ENCODE measurements around the gene CFAP46. TPM values are rescaled to one million over a fixed set of nuclear protein-coding genes. Genes with fewer than 3 reads are reported as not detected.

CFAP46 gene
- total RNA-seq, 2 donors from 2014 or later: 0.45 TPM; not detected in 1

DNA sequence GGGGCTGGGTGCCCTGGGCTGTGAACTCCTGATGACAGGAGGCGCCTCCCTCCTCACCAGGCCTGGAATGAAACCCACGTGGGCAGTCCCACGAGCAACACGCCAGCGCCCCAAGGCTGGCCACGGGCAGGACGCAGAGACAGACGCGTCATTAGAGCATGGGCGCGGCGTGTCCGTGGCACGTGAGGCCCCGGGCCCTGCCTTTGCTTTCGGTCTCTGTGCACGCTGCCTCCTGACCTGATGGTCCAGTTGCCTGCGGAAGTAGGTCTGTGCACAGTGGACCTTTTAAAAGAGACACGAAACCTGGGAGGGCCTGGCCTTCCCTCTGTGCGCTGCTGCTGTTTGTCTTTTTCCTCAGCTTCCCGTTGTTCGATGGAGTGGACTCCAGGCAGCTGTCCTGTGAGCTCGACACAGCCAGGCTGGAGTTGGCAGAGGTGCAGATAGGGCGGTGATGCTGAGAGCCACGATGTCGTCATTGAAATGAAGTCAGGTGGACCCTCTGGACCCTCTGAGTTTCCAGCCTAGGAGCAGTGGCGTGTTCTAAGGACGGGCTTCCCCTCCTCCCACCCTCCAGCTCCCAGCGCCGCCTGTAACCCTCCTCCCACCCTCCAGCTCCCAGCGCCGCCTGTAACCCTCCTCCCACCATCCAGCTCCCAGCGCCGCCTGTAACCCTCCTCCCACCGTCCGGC lies 40.1 kb upstream of the CFAP46 start:
- Mint-ChIP-seq H3K9me3 (no peaks in the 10 kb centered on the region), H3K36me3 (no peaks in the 10 kb centered on the region), H3K27ac (no peak overlapping the region)
- DNase-seq (ENCODE audit: low spot score in 2 of 2): no peak
- ATAC-seq: no peak

- Mint-ChIP-seq H3K9me3 (no peaks in the 10 kb centered on the region), H3K27ac (no peak overlapping the region), H3K36me3 (no peaks in the 10 kb centered on the region)
- ATAC-seq (no peak), DNase-seq (ENCODE audit: low spot score in 2 of 2) (no peak)
These were observed 39.4 kb upstream of the CFAP46 start for GRCh38 chr10:132981746-132982145.

DNA sequence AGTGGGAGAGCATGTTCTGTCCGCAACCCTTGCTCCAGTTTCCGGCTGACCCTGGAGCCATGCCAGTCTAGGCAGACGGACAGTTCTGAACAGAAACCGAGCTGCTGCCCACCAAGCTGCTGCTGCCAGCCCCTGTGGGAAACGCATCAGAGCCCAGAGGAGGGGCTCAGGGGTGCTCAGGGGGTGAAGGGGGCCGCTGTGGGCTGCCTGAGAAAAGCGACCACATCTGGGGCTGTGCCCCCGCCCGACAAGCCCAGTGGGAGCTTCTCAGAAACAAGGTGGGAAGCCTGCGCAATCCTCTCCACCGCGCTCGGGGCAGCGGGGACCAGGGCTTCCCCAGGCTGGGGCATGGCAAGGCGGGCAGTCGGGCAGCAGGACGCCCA lies 38.8 kb upstream of the CFAP46 start:
- Mint-ChIP-seq H3K36me3 (no peaks in the 10 kb centered on the region), H3K9me3 (no peaks in the 10 kb centered on the region), H3K27ac (no peak overlapping the region)
- DNase-seq (ENCODE audit: low spot score in 2 of 2): no peak
- no peak for ATAC-seq

- ATAC-seq (no peak), DNase-seq (ENCODE audit: low spot score in 2 of 2) (no peak)
- H3K9me3 Mint-ChIP-seq: no peaks in the 10 kb centered on the region
- no peaks in the 10 kb centered on the region for H3K36me3 Mint-ChIP-seq
- H3K27ac Mint-ChIP-seq: no peak overlapping the region
These were observed 38.2 kb upstream of the CFAP46 start for GRCh38 chr10:132980426-132981172.

DNA sequence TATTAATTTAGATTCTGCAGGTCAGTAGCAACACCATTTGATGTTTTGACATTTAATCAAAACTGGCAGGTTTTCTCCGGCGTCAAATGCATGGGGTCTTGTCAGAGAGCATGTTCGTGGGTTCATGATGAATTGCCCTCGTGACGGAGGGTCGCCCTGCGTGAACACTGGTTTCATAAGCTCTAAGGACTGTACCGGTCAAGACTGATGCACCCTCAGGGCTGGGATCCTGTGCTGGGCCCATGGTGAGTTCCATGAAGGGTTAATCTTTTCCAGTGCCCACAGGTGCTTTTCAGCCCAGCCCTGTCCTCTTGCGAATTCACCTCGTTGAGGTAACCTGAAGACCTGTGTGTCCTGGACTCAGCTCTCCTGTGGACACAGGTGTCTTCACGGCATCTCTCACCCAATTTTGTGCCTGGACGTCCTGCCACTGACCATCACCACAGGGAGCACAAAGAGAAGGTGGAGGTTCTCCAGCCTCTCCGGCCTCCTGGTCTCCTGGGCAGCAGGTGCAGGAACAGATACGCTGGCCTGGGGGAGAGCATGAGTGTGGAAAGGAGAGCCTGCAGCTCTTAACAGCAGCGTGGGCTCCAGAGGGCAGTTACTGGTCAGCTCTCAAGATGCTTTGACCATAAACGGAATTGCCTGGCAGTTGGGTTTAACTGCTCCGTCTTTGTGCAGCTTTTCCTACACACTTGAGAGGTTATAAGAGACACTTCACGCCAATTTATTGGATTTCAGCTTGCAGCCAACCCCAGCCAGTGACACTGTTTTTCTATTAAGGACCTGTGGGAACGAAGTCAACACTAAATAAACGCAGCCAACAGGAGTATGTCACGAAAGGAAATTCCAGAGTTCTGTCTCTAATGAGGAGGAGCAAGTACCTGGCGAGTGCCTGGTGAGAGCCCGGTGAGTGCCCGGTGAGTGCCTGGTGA lies 37.4 kb upstream of the CFAP46 start:
- Mint-ChIP-seq H3K36me3 (no peaks in the 10 kb centered on the region), H3K27ac (no peak overlapping the region), H3K9me3 (no peaks in the 10 kb centered on the region)
- no peak for ATAC-seq
- DNase-seq (ENCODE audit: low spot score in 2 of 2): no peak

DNA sequence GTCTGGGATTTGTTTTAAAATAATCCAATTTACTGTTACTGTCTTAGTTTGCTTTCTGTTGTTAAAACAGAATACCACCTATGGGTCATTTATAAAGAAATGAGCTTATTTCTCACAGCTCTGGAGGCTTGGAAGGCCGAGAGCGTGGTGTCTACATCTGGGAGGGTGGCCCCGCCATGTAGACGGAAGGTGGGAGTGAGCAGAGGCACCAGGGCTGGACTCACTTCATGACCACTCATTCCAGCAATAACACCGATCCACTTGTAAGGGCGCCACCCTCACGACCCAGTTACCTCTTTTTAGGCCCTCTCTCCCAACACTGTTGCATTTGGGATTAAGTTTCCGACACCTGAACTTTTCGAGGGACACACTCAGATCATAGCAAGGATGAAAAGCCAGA lies 36.2 kb upstream of the CFAP46 start:
- Mint-ChIP-seq H3K9me3 (no peaks in the 10 kb centered on the region), H3K36me3 (no peaks in the 10 kb centered on the region), H3K27ac (no peak overlapping the region)
- no peak for ATAC-seq
- DNase-seq (ENCODE audit: low spot score in 2 of 2): peak in 1 of 2 donors; percentile 37

DNA sequence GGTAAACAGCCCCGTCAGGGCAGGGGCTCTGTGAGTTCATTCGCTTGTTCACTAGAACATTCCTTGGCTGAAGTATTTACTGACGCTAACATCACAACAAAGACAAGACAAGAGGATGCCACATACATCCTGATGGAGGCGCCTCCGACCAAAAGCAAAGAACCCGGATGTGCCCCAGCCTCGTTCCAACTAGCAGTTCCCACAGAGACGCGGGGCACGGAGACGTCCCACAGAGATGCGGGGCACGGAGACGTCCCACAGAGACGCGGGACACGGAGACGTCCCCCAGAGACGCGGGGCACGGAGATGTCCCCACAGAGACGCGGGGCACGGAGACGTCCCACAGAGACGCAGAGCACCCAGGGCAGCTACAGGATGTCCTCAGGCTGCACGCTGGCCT lies 35.4 kb upstream of the CFAP46 start:
- DNase-seq (ENCODE audit: low spot score in 2 of 2): peak in 1 of 2 donors; percentile 33
- no peak for ATAC-seq
- Mint-ChIP-seq H3K27ac (no peak overlapping the region), H3K9me3 (no peaks in the 10 kb centered on the region), H3K36me3 (no peaks in the 10 kb centered on the region)

DNA sequence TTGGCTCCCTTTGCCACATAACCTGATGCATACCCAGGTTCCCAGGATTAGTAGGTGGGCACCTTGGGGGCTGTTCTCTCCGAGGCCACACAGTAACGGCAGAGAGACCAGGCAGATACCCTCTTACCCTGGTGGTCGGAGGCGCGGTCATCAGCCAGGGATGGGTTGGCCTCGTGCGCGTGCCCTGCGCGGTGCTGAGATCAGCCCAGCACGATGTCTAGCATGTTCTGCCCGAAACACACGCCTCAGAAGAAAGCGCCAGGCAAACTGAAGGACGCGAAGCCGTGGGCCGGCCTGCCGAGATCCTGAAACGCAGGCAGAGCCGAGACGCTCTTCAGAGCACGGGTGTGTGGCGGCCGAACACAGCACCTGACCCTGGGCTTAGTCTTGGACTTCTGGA lies 34.7 kb upstream of the CFAP46 start:
- no peaks in the 10 kb centered on the region for H3K9me3 Mint-ChIP-seq
- H3K36me3 Mint-ChIP-seq: no peaks in the 10 kb centered on the region
- no peak overlapping the region for H3K27ac Mint-ChIP-seq
- no peak for ATAC-seq
- peak in 1 of 2 donors; percentile 46 for DNase-seq (ENCODE audit: low spot score in 2 of 2)

GRCh38 chr10:132975831-132976682 lies 33.7 kb upstream of the CFAP46 start:
- no peaks in the 10 kb centered on the region for H3K9me3 Mint-ChIP-seq
- ATAC-seq: no peak
- H3K36me3 Mint-ChIP-seq: peaks cover 0 to 4% of the 10 kb centered on the region in 2 donors
- peak in 1 of 2 donors; percentile 42 for DNase-seq (ENCODE audit: low spot score in 2 of 2)
- H3K27ac Mint-ChIP-seq: no peak overlapping the region

GRCh38 chr10:132974886-132975830 lies 32.8 kb upstream of the CFAP46 start:
- H3K27ac Mint-ChIP-seq: no peak overlapping the region
- no peaks in the 10 kb centered on the region for H3K9me3 Mint-ChIP-seq
- H3K36me3 Mint-ChIP-seq: peaks cover 0 to 4% of the 10 kb centered on the region in 2 donors
- DNase-seq (ENCODE audit: low spot score in 2 of 2) (peak in 1 of 2 donors; percentile 49), ATAC-seq (no peak)

DNA sequence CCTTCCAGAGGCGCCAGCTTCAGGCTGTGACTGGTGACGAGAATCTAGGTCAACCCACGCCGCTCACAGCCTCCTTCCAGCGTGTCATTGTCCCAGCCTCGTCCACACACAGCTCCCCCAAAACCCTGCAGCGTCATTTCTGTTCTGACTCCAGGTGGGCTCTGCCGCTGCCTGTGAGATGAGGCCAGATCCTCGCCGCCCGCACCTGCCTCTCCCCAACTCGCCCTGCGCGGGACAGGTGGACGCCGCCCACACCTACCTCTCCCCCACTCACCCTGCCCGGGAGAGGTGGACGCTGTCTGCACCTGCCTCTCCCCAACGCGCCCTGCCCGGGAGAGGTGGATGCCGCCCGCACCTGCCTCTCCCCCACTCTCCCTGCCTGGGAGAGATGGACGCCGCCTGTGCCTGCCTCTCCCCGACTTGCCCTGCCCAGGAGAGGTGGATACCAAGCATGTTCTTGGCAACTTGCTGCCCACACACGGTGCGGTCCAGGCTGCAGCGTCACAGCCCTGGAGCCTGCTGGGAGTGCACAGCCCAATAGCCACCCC lies 32.0 kb upstream of the CFAP46 start:
- no peaks in the 10 kb centered on the region for H3K9me3 Mint-ChIP-seq
- H3K27ac Mint-ChIP-seq: no peak overlapping the region
- DNase-seq (ENCODE audit: low spot score in 2 of 2): peak in 1 of 2 donors; percentile 42
- peaks cover 0 to 4% of the 10 kb centered on the region in 2 donors for H3K36me3 Mint-ChIP-seq
- ATAC-seq: no peak

- DNase-seq (ENCODE audit: low spot score in 2 of 2) (no peak), ATAC-seq (no peak)
- no peaks in the 10 kb centered on the region for H3K9me3 Mint-ChIP-seq
- H3K27ac Mint-ChIP-seq: no peak overlapping the region
- H3K36me3 Mint-ChIP-seq: peaks cover 0 to 4% of the 10 kb centered on the region in 2 donors
These were observed 31.5 kb upstream of the CFAP46 start for GRCh38 chr10:132973903-132974241.

GRCh38 chr10:132972986-132973902 lies 30.9 kb upstream of the CFAP46 start:
- H3K36me3 Mint-ChIP-seq: peaks cover 0 to 4% of the 10 kb centered on the region in 2 donors
- no peak for ATAC-seq

More at GRCh38 chr10:132972986-132973902, 30.9 kb upstream of the CFAP46 start:
- no peak overlapping the region for H3K27ac Mint-ChIP-seq
- DNase-seq (ENCODE audit: low spot score in 2 of 2): peak in 1 of 2 donors; percentile 39
- no peaks in the 10 kb centered on the region for H3K9me3 Mint-ChIP-seq
